Measurements from ENCODE around the gene RABL2A.
"Not testable (repeated sequence)": the region's sequence is repeated elsewhere in the genome, so short reads cannot be mapped to it uniquely, and the experiment has no call there.

RABL2A gene

DNA sequence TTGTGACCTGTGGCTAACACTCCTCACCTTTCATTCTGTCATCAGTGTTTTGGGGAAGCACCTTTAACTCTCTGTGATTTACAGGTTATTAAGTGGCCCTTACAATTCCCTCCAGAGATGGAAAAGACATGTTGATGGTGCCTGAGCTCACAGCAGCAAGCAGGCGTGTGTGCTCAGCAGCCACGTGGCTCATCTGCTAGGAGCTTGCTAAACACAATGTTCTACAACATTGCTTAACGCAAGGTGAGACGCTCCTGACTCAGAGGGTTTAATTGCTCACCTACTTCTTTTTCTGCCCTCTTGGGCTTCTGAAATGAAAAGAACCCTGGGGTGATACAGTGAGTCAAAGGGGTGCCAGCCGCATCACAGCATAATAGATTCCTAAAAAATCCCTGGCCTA, 6.1 kb upstream of the RABL2A start:
- DNase-seq = not testable (repeated sequence)

- not testable (repeated sequence) for DNase-seq
Measured at GRCh38 chr2:113625906-113626305, 1.2 kb upstream of the RABL2A start.

DNA sequence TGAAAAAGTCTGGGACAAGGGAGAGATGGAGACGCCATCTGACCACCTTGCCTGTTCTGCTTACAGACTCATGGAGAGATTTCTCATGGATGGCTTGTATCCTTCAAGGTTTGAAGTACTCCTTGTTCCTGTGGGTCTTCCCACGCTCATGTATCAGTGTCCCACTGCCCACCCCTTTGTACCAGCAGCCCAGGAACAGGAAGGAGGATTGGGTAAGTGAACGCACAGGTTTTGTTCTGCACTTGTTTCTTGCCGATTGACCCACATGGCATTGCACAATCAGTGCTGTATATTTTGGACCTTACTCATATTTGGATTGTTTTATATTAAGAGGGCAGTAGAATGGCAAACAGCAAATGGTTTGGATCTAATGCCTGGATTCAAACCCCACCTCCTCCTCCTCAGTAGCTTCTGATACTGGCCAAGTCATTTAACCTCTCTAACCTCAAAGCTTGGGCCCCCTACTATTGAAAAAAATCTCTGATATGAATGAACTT, 5.8 kb downstream of the RABL2A start:
- not testable (repeated sequence) for DNase-seq

DNA sequence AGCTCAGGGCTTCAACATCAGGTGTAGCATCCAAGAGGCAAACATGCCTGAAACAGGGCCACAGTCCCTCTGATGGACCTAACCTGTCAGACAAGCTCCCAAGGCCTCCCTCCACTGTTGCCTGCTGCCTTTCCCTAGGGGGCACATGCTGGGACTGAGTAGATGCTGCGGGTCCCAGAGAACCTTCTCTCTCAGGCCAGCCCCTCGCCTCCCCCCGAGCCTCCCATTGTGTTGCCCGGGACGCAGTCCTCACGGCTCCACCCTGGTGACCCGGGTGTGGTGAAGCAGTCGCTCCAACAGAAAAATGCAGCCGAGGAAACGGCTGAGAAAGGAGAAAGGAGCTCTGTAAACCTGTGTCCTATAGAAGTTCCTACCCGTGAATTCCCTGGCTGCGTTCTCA, 8.3 kb downstream of the RABL2A start:
- DNase-seq = not testable (repeated sequence)

DNA sequence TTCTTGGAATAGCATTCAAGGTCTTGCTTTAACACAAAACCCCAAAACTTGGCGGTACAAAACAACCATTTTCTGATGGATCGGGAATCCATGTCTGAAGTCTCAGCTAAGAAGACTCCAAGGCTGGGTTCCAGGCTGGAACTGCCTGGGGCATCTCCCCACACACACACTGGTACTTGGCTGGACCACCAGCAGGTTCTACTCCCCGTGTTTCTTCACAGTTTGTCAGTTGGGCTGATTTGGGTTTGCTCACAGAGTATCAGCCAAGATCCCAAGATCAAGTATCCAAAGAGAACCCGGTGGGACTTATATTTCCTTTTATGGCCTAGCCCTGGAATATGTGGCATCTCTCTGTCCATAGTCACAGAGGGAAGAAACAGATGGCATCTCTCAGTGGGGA, 9.2 kb downstream of the RABL2A start:
- DNase-seq = not testable (repeated sequence)

- DNase-seq = not testable (repeated sequence)
Measured at GRCh38 chr2:113638084-113638483, 11.0 kb downstream of the RABL2A start.

GRCh38 chr2:113646217-113646616, 19.2 kb downstream of the RABL2A start:
- DNase-seq = not testable (repeated sequence)

DNA sequence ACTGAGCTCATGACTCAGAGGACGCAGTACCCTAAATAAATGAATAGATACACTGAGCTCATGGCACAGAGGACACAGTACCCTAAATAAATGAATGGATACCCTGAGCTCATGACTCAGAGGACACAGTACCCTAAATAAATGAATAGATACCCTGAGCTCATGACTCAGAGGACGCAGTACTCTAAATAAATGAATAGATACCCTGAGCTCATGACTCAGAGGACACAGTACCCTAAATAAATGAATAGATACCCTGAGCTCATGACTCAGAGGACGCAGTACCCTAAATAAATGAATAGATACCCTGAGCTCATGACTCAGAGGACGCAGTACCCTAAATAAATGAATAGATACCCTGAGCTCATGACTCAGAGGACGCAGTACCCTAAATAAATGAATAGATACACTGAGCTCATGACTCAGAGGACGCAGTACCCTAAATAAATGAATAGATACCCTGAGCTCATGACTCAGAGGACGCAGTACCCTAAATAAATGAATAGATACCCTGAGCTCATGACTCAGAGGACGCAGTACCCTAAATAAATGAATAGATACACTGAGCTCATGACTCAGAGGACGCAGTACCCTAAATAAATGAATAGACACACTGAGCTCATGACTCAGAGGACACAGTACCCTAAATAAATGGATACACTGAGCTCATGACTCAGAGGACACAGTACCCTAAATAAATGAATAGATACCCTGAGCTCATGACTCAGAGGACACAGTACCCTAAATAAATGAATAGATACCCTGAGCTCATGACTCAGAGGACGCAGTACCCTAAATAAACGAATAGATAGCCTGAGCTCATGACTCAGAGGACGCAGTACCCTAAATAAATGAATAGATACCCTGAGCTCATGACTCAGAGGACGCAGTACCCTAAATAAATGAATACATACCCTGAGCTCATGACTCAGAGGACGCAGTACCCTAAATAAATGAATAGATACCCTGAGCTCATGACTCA, 24.1 kb downstream of the RABL2A start:
- DNase-seq = not testable (repeated sequence)

- DNase-seq = not testable (repeated sequence)
Measured at GRCh38 chr2:113652599-113652998, 25.5 kb downstream of the RABL2A start.

- DNase-seq = not testable (repeated sequence)
Measured at GRCh38 chr2:113656031-113656624, 29.1 kb downstream of the RABL2A start.

GRCh38 chr2:113657735-113658134, 30.7 kb downstream of the RABL2A start:
- not testable (repeated sequence) for DNase-seq

DNA sequence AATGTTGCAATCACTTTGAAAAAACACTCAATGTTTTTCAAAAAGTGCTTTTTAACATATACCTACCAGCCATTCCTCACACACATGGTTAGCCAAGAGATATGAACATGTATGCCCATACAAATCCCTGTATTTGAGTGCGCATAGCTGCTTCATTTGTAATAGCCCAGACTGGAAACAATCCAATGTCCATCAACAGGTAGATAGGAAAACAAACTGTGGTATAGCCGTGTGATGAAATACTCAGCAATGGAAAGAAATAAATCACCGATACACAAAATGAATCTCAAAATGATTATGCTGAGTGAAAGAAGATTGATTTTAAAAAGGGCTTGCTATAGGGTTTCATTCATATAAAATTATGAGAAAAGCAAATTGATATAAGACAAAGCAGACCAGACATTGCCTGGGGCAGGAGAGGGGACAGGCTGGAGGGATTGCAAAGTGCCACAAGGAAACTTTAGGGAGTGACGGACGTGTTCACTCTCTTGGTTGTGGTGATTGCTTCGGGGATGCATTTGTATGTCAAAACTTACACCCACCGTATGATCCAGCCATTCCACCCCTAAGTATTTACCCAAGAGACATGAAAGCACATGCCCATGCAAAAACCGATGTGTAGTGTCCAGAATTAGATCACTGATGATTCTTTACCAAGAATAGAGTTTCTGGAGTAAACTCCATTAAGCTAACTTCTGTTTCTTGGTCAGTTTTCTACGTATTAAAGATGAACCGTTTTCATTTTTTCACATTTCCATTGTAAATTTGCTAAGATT, 36.4 kb downstream of the RABL2A start:
- DNase-seq = not testable (repeated sequence)

DNA sequence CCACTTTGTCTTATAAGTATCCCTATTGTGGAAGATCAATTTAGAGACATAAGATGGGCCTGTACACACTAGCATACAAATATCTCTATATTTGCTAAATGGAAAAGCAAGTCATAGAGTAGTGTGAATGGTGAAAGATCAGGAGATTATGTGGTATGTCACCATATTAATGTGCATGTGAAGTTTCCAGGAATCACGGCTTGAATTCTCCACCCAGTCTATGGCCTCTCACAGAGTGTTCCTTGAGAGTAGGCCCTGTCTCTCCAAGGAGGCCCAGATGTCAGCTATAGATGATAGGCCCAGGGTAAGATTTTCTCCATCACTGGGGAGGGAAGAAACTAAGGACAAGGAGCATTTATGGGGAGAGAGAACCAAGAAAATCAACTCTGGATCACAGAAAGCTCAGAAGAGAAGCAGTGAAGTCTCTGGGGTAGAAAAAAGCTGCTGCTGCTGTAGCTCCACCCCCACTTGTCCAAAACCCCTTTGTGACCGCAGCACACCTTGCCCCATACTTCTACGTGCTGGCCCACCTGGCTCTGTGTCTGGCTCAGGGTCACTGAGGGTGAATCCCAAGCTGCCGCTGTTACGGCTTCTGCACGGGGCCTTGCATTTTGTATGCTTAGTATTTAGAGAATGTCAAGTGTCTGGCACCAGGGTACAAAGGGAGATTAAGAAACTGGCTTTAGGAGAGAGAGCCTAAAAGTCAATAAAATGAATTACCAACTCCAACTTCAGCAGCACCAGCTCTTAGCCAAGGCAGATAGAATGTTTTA, 37.9 kb downstream of the RABL2A start:
- not testable (repeated sequence) for DNase-seq

DNA sequence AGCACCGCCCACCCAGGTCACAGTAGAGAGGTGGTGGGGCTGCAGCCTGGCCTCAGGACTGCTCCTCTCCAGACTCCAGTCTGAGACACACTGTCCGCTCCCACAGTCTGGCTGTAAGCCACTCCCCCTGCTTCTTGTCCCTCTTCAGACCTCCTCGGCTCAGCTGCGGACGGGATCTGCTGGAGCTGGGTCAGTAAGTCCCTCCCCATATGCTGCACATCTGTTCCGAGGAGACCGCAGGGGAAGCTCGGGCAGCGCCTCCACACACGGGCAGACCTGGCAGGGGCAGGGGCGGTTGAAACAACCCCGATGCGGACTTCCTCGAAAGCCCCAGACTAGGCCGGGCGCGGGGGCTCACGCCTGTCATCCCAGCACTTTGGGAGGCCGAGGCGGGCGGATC, 41.9 kb downstream of the RABL2A start:
- not testable (repeated sequence) for DNase-seq

DNA sequence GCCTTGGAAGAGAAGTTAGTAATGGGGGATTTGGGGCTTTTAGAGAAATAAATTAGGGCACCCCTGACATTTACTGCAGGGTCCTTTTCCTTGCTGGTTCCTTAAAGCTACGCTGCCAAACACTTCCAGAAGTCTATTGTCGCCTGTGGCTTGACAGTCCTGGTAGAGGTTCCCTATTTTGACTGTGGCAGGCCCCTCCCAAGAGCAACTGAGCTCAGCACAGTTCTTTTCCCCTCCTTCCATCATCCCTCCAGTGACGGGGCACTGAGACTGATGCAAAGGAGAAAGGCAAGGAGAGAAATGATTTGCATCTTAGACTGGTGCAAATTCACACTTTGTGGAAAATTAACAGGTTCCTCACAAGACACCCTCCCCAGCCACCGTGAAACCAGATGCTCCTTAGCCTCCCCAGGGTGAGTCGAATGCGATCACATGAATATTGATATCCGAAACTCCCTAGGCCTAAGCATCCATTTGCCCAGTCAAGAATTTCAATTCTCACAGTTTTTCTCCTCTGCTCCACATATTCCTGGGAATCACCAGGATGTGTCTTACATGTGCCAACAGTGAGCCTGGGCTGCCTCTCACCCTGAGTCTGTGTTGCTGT, 45.4 kb downstream of the RABL2A start:
- no peak for DNase-seq

GRCh38 chr2:113675875-113676274, 48.8 kb downstream of the RABL2A start:
- no peak for DNase-seq

DNA sequence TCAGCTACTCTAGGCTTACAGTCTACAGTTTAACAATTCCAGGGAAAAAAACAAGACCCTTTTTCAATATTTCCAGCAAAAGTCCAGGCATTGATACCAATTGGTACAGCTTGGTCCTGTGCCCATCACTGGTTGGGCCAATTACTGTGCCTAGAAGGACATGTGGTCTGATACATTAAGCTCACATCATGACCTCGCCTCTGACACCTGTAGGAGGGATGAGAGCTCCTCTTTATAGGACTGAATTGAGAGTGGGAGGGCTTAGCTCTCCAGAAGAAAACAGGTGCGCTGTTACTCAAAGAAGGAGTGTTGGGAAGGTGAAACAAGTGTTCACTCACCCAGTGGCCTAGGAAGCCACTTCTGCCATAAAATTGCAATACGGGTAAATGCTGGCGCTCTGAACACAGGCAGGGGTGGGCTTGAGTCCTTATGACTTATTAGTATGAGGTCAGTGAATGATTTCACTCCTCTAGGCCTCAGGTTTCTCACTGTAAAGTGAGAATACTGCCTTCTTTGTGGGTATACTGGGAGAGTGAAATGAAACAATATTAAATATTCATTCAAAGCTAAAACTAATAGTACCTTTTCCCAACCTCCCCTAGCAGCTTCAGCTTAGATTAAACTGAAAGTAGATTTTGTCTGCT, 49.7 kb downstream of the RABL2A start:
- no peak for DNase-seq

GRCh38 chr2:113677330-113677729, 50.3 kb downstream of the RABL2A start:
- DNase-seq = no peak

GRCh38 chr2:113679457-113679856, 52.4 kb downstream of the RABL2A start:
- DNase-seq = no peak

- DNase-seq = no peak
Measured at GRCh38 chr2:113685471-113685870, 58.4 kb downstream of the RABL2A start.

DNA sequence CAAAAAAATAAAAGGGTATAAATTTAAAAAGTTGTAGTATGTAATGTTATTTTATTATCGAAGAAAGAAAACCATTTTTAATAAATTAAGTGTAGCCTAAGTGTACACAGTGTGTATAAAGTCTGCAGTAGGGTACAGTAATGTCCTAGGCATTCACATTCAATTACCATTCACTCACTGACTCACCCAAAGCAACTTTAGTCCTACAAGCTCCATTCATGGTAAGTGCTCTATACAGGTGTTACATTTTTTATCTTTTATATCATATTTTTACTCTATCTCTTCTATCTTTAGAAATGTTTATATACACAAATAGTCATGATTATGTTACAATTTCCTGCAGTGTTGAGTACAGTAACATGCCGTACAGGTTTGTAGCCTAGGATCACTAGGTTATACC, 59.5 kb downstream of the RABL2A start:
- DNase-seq = no peak
